Measurements from ENCODE around the gene ETNK1.
A peak's percentile ranks its signal among the peaks of the same experiment; 100 is the strongest.

Gene ETNK1

GRCh38 chr12:22670762-22671161 lies 45.8 kb downstream of the ETNK1 start:
- H3K4me3 ChIP-seq (ENCODE audit: low read depth, low read length), result no peak overlapping the region
- no peak for TF ChIP-seq CTCF (IDR thresholded peaks at IDR 0.05; ENCODE audit: low read depth, low read length)

GRCh38 chr12:22672951-22673350 lies 48.0 kb downstream of the ETNK1 start:
- no peak overlapping the region for H3K4me3 ChIP-seq (ENCODE audit: low read depth, low read length)
- no peak for TF ChIP-seq CTCF (IDR thresholded peaks at IDR 0.05; ENCODE audit: low read depth, low read length)

DNA sequence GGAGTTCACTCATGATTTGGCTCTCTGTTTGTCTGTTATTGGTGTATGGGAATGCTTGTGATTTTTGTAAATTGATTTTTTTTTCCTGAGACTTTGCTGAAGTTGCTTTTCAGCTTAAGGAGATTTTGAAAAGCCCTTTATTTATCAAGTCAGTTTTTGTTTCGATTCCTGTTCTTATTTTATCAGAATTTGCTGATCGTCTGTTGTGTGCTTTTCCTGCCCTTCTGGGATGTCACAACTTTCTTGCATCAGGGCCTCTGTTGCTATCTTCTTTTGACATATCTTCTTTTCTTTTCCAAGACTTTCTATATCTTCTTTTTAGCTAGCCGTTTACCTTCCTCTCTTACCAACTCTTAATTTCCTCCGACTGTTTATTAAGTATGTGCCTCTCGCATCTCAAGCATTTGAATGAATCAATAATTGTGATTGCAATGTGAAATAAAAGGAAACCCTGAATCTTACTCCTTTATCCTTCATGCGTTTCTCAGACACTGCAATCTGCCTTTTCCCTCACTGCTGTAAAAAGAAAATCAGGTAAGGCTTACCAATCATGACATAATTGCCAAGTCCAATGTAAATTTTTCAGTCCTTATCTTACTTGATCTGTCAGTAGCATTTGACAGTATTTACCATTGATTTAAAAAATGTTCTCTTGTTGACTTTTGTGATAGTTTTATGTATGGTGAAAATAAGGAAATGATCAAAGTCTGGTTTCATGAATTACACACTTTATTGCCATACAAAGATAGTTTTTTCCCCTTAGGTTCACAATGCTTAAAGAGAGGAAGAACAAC lies 53.0 kb downstream of the ETNK1 start:
- TF ChIP-seq CTCF (IDR thresholded peaks at IDR 0.05; ENCODE audit: low read depth, low read length), result no peak
- H3K4me3 ChIP-seq (ENCODE audit: low read depth, low read length), result no peak overlapping the region

GRCh38 chr12:22682663-22683062 lies 57.7 kb downstream of the ETNK1 start:
- no peak for TF ChIP-seq CTCF (IDR thresholded peaks at IDR 0.05; ENCODE audit: low read depth, low read length)
- H3K4me3 ChIP-seq (ENCODE audit: low read depth, low read length), result no peak overlapping the region

- no peak for TF ChIP-seq CTCF (IDR thresholded peaks at IDR 0.05; ENCODE audit: low read depth, low read length)
- H3K4me3 ChIP-seq (ENCODE audit: low read depth, low read length), result no peak overlapping the region
Observed at GRCh38 chr12:22683131-22683530, 58.2 kb downstream of the ETNK1 start.

- peak; percentile 25; the same call in 1 of the 2 replicates for TF ChIP-seq CTCF (IDR thresholded peaks at IDR 0.05; ENCODE audit: low read depth, low read length)
- no peak overlapping the region for H3K4me3 ChIP-seq (ENCODE audit: low read depth, low read length)
Observed at GRCh38 chr12:22684140-22685118, 59.5 kb downstream of the ETNK1 start.

DNA sequence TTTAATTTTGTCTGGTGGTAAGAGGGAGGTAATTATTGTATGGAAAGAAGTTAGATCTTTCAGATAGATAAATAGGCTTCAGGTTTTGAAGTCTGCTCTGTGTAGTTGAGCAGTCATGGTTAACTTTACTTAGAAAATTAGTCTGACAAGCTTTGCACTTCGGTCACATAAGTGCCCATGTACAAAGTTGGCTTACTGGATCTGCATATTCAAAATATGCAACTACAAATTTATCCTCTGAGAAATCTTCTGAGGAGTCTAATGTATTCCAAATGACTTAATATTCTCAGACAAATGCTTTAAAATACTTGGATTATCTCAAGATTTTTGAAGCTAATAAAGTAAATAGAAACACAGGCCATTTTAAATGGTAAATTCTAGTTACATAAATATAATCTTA lies 61.2 kb downstream of the ETNK1 start:
- no peak for TF ChIP-seq CTCF (IDR thresholded peaks at IDR 0.05; ENCODE audit: low read depth, low read length)
- H3K4me3 ChIP-seq (ENCODE audit: low read depth, low read length), result no peak overlapping the region

All from WI38 (cell line).